Measurements from ENCODE around the gene LRR1. TPM values are rescaled to one million over a fixed set of nuclear protein-coding genes. Genes with fewer than 3 reads are reported as not detected.
"Not testable (repeated sequence)": the region's sequence is repeated elsewhere in the genome, so short reads cannot be mapped to it uniquely, and the experiment has no call there.

Gene LRR1
- total and polyA plus RNA-seq, 5 experiments from 2014 or later: 8.5 to 12.9 (median 10.4) TPM

DNA sequence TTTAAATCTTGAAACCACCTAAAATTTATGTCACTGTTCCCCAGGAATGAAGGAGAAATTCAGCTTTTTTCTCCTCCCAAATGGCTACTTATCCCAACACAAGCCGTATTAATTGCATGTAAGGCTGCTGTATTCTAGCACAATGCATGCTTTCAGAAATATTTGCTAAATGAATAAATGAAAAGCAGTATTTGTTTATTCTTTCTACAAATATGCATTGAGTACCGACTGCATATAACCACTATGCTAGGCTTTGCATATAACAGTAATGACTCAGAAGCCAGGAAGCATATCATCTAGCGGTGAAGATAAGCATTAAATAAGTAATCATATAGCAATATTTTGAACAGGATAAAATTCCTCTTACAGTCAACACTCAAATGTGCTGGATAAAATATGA is 5.7 kb upstream of the LRR1 start:
- no peaks in the 10 kb centered on the region for H3K36me3 Mint-ChIP-seq
- H3K4me1 Mint-ChIP-seq: peaks cover 0 to 36% (median 16%) of the 10 kb centered on the region in 4 donors
- no peak overlapping the region for H3K4me3 Mint-ChIP-seq
- POLR2A ChIA-PET: no interaction called here
- H3K9me3 Mint-ChIP-seq: no peaks in the 10 kb centered on the region
- DNase-seq: no peak
- no peak for ATAC-seq
- no peak overlapping the region for H3K27ac Mint-ChIP-seq
- no peaks in the 10 kb centered on the region for H3K27me3 Mint-ChIP-seq

DNA sequence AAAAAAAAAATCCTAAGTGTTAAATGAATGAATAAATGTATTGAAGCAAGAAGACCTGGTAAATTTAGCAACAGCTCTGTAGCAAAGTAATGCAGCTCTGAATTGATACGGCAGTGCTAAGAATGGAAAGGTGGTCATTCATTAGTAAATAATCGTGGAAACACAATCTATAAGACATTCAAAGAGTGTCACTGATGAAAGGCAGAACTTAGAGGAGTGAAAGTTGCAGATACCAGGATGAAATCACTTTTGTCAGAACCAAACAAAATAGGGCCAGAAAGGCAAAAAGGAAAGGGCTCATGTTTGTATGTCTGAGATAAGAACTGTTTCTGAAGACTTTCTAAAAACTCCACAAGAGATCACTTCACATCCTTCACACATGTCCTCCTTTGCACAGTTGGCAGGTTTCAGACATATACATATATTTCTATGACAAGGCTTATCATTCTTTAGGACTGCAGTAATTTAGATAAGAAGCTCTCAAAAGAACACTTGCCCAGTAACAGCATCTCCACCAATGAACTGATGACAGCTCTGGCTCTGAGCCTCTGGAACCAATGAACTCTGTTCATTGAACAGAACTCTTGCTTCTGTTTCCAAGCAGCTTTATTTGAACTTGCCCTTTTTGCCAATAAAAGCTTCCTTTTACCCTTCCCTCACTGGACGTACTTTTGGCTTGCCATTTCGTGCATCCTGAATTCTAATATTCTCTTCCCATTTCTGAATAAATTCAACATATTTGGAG is 4.2 kb upstream of the LRR1 start:
- Mint-ChIP-seq H3K4me1 (peaks cover 1 to 41% (median 20%) of the 10 kb centered on the region in 4 donors), H3K36me3 (no peaks in the 10 kb centered on the region), H3K27ac (peak overlapping the region in 3 of 10 donors; percentile 23 to 74 (median 71)), H3K27me3 (no peaks in the 10 kb centered on the region), H3K4me3 (no peak overlapping the region), H3K9me3 (no peaks in the 10 kb centered on the region)
- POLR2A ChIA-PET: interaction anchor here (0.8 to 1.4 kb wide), 5 partner anchors 8 to 173 kb away, joined by 3 to 8 read pairs (median 3); partner anchors contain the start of genes MGAT2, RPL36AL and RPS29
- DNase-seq (no peak), ATAC-seq (no peak)

DNA sequence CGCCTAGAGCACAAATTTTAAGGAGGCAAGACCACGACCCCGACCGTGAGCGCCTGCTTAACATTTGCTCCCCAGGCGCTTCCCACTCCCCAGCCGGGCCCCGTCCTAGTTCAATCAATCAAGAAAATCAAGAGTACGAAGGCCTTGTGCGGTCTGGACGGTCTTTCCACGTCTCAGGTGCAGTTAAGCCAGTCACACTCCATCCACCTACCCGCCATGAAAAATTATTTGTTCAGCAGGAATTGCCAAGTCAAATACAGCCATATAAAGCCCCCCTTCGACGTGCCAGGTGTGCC is 603 bp upstream of the LRR1 start:
- Mint-ChIP-seq H3K27ac (peak overlapping the region; percentile 96 to 100 (median 98)), H3K36me3 (peaks cover 0 to 3% (median 0%) of the 10 kb centered on the region in 3 donors), H3K4me1 (peaks cover 5 to 53% (median 31%) of the 10 kb centered on the region in 4 donors), H3K9me3 (no peaks in the 10 kb centered on the region), H3K27me3 (no peaks in the 10 kb centered on the region), H3K4me3 (peak overlapping the region; percentile 94 to 99 (median 98))
- no peak for ATAC-seq
- POLR2A ChIA-PET: interaction anchor here (2.0 to 4.0 kb wide), 4 partner anchors 12 to 169 kb away, joined by 18 to 83 read pairs (median 44); partner anchors contain the start of genes DNAAF2, KLHDC2, MGAT2 and RPL36AL
- no peak for DNase-seq

DNA sequence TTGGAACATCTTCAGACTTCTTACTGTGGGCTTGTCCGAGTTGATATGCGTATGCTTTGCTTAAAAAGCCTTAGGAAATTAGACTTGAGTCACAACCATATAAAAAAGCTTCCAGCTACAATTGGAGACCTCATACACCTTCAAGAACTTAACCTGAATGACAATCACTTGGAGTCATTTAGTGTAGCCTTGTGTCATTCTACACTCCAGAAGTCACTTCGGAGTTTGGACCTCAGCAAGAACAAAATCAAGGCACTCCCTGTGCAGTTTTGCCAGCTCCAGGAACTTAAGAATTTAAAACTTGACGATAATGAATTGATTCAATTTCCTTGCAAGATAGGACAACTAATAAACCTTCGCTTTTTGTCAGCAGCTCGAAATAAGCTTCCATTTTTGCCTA is 8.8 kb downstream of the LRR1 start:
- no peak overlapping the region for H3K4me3 Mint-ChIP-seq
- DNase-seq (no peak), ATAC-seq (no peak)
- no peak overlapping the region for H3K27ac Mint-ChIP-seq
- no peaks in the 10 kb centered on the region for H3K9me3 Mint-ChIP-seq
- H3K27me3 Mint-ChIP-seq: no peaks in the 10 kb centered on the region
- H3K4me1 Mint-ChIP-seq: peaks cover 0 to 7% (median 3%) of the 10 kb centered on the region in 4 donors
- peaks cover 0 to 25% (median 1%) of the 10 kb centered on the region in 3 donors for H3K36me3 Mint-ChIP-seq
- POLR2A ChIA-PET: interaction anchor here (2.7 kb wide), 1 partner anchor 13 kb away, joined by 8 read pairs; the partner anchor contains the start of genes MGAT2 and RPL36AL

DNA sequence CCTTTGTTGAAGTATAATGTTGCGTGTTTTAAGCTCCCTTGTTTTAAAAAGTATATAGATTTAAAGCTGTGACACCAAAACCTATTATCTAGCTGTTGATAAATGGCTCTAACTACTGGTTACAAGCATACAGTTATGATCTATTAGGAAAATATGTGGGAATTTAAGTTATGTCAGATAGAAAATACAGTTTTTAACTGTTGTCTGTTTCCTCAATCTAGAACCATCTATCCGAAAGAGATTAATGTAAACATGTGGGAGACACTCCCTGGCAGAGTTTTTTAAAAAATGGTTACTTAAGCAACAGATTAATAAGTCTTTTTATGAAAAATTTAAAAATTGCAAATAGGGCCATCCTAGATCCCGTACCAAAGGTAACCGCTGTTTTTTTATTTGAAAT is 13.5 kb downstream of the LRR1 start:
- POLR2A ChIA-PET: interaction anchor here (3.8 kb wide), 1 partner anchor 9 kb away, joined by 24 read pairs; the partner anchor contains the start of genes MGAT2 and RPL36AL
- Mint-ChIP-seq H3K4me3 (no peak overlapping the region), H3K9me3 (no peaks in the 10 kb centered on the region), H3K27ac (peak overlapping the region in 1 of 10 donors; percentile 55), H3K36me3 (peaks cover 0 to 20% (median 0%) of the 10 kb centered on the region in 3 donors), H3K4me1 (peaks cover 0 to 8% (median 2%) of the 10 kb centered on the region in 4 donors), H3K27me3 (no peaks in the 10 kb centered on the region)
- ATAC-seq (no peak), DNase-seq (no peak)

DNA sequence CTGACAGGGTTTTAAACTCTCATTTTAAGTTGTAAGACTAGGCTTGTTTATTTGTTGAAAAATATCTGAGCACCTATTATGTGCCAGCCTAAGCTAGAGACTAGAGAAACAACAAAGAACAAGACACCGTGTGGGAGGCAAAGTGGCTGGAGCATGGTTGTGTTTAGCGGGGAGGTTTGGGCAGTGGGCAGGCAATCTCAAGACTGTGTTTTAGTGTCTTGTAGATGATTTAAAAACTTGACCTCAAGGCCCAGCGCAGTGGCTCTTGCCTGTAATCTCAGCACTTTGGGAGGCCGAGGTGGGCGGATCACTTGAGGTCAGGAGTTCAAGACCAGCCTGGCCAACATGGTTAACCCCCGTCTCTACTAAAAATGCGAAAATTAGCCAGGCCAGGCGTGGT is 13.9 kb downstream of the LRR1 start:
- no peak for ATAC-seq
- H3K4me1 Mint-ChIP-seq: peaks cover 2 to 13% (median 5%) of the 10 kb centered on the region in 4 donors

DNA sequence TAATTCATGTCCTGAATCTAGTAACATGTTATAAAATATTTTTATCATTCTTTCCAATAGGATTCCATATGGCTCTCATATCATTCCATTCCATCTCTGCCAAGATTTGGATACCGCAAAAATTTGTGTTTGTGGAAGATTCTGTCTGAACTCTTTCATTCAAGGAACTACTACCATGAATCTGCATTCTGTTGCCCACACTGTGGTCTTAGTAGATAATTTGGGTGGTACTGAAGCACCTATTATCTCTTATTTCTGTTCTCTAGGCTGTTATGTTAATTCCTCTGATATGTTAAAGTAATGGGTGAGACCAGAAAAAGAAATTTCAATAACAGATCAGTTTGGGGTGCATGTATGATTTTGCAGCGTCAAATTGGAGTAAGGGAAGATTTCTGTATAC is 15.5 kb downstream of the LRR1 start:
- no peak overlapping the region for H3K4me3 Mint-ChIP-seq
- H3K27me3 Mint-ChIP-seq: no peaks in the 10 kb centered on the region
- ATAC-seq (no peak), DNase-seq (no peak)
- H3K4me1 Mint-ChIP-seq: peaks cover 8 to 19% (median 18%) of the 10 kb centered on the region in 4 donors
- POLR2A ChIA-PET: interaction anchor here (1.5 kb wide), 1 partner anchor 27 kb away, joined by 5 read pairs; no protein-coding TSS in a partner anchor
- peak overlapping the region in 2 of 10 donors; percentile 5 to 82 for H3K27ac Mint-ChIP-seq
- no peaks in the 10 kb centered on the region for H3K9me3 Mint-ChIP-seq
- peaks cover 0 to 34% (median 6%) of the 10 kb centered on the region in 3 donors for H3K36me3 Mint-ChIP-seq

More for the DNA sequence above, 13.9 kb downstream of the LRR1 start:
- Mint-ChIP-seq H3K27ac (peak overlapping the region in 1 of 10 donors; percentile 43), H3K36me3 (peaks cover 0 to 23% (median 0%) of the 10 kb centered on the region in 3 donors), H3K27me3 (no peaks in the 10 kb centered on the region), H3K4me3 (no peak overlapping the region), H3K9me3 (no peaks in the 10 kb centered on the region)
- POLR2A ChIA-PET: interaction anchor here (0.7 to 3.8 kb wide), 2 partner anchors 8 to 1685 kb away, joined by 3 to 24 read pairs; partner anchors contain the start of genes MGAT2 and RPL36AL
- no peak for DNase-seq

DNA sequence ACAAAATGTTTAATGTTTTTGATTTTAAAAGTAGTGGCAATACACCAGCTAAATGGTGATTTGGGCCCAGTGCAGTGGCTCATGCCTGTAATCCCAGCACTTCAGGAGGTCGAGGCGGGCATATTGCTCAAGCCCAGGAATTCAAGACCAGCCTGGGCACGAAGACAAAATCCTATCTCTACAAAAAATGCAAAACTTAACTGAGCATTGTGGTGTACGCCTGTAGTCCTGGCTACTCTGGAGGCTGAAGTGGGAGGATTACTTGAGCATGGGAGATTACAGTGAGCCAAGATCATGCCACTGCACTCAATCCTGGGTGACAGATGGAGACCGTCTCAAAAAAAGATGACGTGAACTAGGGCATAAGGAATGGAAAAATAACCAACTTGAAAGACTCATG is 17.0 kb downstream of the LRR1 start:
- Mint-ChIP-seq H3K27me3 (no peaks in the 10 kb centered on the region), H3K36me3 (peaks cover 0 to 38% (median 6%) of the 10 kb centered on the region in 3 donors), H3K4me1 (peaks cover 10 to 28% (median 23%) of the 10 kb centered on the region in 4 donors), H3K9me3 (no peaks in the 10 kb centered on the region), H3K4me3 (no peak overlapping the region), H3K27ac (peak overlapping the region in 3 of 10 donors; percentile 38 to 84 (median 41))
- POLR2A ChIA-PET: interaction anchor here (1.5 kb wide), 1 partner anchor 29 kb away, joined by 5 read pairs; no protein-coding TSS in a partner anchor
- ATAC-seq: no peak
- DNase-seq: no peak

DNA sequence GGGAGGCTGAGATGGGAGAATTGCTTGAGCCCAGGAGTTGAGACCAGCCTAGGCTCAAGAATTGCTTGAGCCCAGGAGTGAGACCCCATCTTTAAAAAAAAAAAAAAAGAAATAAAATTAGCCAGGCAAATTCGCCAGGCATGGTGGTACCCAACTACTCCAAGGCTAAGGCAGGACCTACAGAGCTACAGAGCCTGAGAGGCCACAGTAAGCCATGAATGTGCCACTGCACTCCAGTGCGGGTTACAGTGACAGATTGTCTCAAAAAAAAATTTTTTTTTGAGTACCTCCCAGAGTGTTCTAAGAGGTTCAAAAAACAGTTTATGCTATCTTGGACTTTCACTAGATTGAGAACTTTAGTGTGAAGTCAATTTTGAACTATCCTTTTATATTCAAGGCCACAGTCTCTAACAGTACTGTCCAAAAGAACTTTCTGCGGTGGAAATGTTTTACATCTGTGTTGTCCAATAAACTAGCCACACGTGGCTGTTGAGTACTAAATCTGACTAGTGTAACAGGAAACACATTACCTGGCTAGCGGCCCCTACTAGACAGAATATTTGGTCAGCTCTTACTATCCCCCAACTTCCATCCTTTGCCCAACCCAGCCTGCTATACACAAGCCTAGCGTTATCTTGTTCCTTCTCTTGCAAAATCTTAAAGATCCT is 19.2 kb downstream of the LRR1 start:
- Mint-ChIP-seq H3K4me3 (peak overlapping the region in 8 of 10 donors; percentile 6 to 99 (median 94)), H3K36me3 (peaks cover 0 to 42% (median 6%) of the 10 kb centered on the region in 3 donors), H3K9me3 (no peaks in the 10 kb centered on the region), H3K27ac (peak overlapping the region; percentile 18 to 99 (median 74)), H3K4me1 (peaks cover 18 to 44% (median 39%) of the 10 kb centered on the region in 4 donors), H3K27me3 (no peaks in the 10 kb centered on the region)
- DNase-seq (no peak), ATAC-seq (no peak)
- POLR2A ChIA-PET: interaction anchor here (0.5 to 1.5 kb wide), 4 partner anchors 14 to 703 kb away, joined by 3 to 4 read pairs (median 3); partner anchors contain the start of genes DNAAF2 and LRR1

DNA sequence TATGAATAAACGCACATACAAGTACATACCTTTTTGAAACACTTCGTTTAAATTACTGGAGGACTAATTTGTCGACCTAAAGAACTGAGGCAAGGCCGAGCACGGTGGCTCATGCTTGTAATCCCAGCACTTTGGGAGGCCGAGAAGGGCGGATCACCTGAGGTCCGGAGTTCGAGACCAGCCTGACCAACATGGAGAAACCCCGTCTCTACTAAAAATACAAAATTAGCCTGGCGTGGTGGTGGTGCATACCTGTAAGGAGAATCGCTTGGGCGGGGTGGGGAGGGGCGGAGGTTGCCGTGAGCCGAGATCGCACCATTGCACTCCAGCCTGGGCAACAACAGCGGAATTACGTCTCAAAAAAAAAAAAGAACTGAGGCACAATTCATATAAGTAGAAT is 20.5 kb downstream of the LRR1 start:
- Mint-ChIP-seq H3K4me3 (peak overlapping the region; percentile 93 to 99 (median 98)), H3K4me1 (peaks cover 18 to 57% (median 48%) of the 10 kb centered on the region in 4 donors), H3K27ac (peak overlapping the region; percentile 75 to 99 (median 99)), H3K36me3 (peaks cover 0 to 40% (median 6%) of the 10 kb centered on the region in 3 donors)
- not testable (repeated sequence) for H3K9me3 Mint-ChIP-seq, DNase-seq, ATAC-seq, H3K27me3 Mint-ChIP-seq
- POLR2A ChIA-PET: interaction anchor here (1.3 to 5.3 kb wide), 10 partner anchors 14 to 1211 kb away, joined by 4 to 203 read pairs (median 16); partner anchors contain the start of genes DNAAF2, KLHDC2, LRR1 and NEMF

DNA sequence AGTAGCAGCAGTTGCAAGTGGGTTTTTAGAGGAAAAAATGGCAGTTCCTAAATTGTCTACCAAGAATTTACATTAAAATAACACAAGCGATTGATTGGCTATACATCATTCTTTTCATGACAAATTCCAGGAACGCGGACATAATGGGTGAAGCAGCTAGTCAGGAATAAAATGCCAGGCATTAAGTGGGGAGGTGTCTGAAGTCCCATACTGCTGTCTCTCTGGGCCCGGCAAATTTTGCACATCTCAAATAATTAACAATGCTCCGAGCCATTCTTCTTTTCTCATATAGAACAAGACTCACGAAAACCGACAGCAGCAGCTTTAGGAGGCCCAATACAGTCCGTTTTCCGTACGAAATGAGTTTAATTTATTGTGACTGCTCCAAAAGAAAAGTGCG is 21.0 kb downstream of the LRR1 start:
- POLR2A ChIA-PET: interaction anchor here (0.6 to 5.3 kb wide), 24 partner anchors 9 to 1211 kb away, joined by 3 to 203 read pairs (median 8); partner anchors contain the start of genes DNAAF2, KLHDC1, KLHDC2 and LRR1

More for the DNA sequence above, 21.0 kb downstream of the LRR1 start:
- Mint-ChIP-seq H3K27ac (peak overlapping the region; percentile 97 to 99 (median 99)), H3K9me3 (no peaks in the 10 kb centered on the region), H3K4me3 (peak overlapping the region; percentile 93 to 99 (median 98)), H3K27me3 (no peaks in the 10 kb centered on the region), H3K36me3 (peaks cover 0 to 40% (median 6%) of the 10 kb centered on the region in 3 donors), H3K4me1 (peaks cover 18 to 60% (median 50%) of the 10 kb centered on the region in 4 donors)
- ATAC-seq (no peak), DNase-seq (no peak)
